Memory B cell (primary cell): Measurements from ENCODE around the gene PLCB4.

Experiments
- ATAC-seq: fragments of 150-1000 bp; cut with Tn5 transposase; 2 replicates; pipeline ENCODE4 v1.10.0; 2021; ENCODE audit warnings: low read depth, mild to moderate bottlenecking, moderate library complexity
- DNase-seq, 2 donors: peaks; one replicate each; pipeline ENCODE4 v3.0.0; 2022; ENCODE audit warnings: low spot score in 2 of 2
- H3K27ac Mint-ChIP-seq: one replicate; pipeline ENCODE4 v1.8.0; 2022; ENCODE audit warnings: mild to moderate bottlenecking, moderate library complexity, mixed read lengths
- H3K27me3 Mint-ChIP-seq: one replicate; pipeline ENCODE4 v1.8.0; 2022; ENCODE audit warnings: mixed read lengths
- H3K36me3 Mint-ChIP-seq: one replicate; pipeline ENCODE4 v1.8.0; 2022; ENCODE audit warnings: mild to moderate bottlenecking, mixed read lengths
- H3K4me1 Mint-ChIP-seq: one replicate; pipeline ENCODE4 v1.8.0; 2022; ENCODE audit warnings: mixed read lengths
- H3K4me3 Mint-ChIP-seq: one replicate; pipeline ENCODE4 v1.8.0; 2022; ENCODE audit warnings: mild to moderate bottlenecking, moderate library complexity, mixed read lengths
- H3K9me3 Mint-ChIP-seq: one replicate; pipeline ENCODE4 v1.8.0; 2022; ENCODE audit warnings: mixed read lengths

Gene PLCB4

GRCh38 chr20:9166153-9166780, 97.4 kb downstream of the PLCB4 start:
- Mint-ChIP-seq H3K4me3 (no peak overlapping the region), H3K36me3 (no peaks in the 10 kb centered on the region), H3K27me3 (no peaks in the 10 kb centered on the region), H3K9me3 (no peaks in the 10 kb centered on the region), H3K4me1 (no peaks in the 10 kb centered on the region), H3K27ac (no peak overlapping the region)
- DNase-seq = no peak
- no peak for ATAC-seq

GRCh38 chr20:9169409-9169808, 100.5 kb downstream of the PLCB4 start:
- DNase-seq (no peak), ATAC-seq (no peak)
- H3K27ac Mint-ChIP-seq = no peak overlapping the region
- H3K9me3 Mint-ChIP-seq = peaks cover 1% of the 10 kb centered on the region
- H3K36me3 Mint-ChIP-seq = no peaks in the 10 kb centered on the region
- H3K4me3 Mint-ChIP-seq = no peak overlapping the region
- no peaks in the 10 kb centered on the region for H3K4me1 Mint-ChIP-seq
- no peaks in the 10 kb centered on the region for H3K27me3 Mint-ChIP-seq

- DNase-seq (no peak), ATAC-seq (no peak)
- Mint-ChIP-seq H3K9me3 (peaks cover 3% of the 10 kb centered on the region), H3K27ac (no peak overlapping the region), H3K4me1 (no peaks in the 10 kb centered on the region), H3K27me3 (no peaks in the 10 kb centered on the region), H3K4me3 (no peak overlapping the region), H3K36me3 (no peaks in the 10 kb centered on the region)
Observed at GRCh38 chr20:9172851-9173250, 104.0 kb downstream of the PLCB4 start.

- H3K4me1 Mint-ChIP-seq = no peaks in the 10 kb centered on the region
- H3K27me3 Mint-ChIP-seq = no peaks in the 10 kb centered on the region
- H3K9me3 Mint-ChIP-seq = peaks cover 4% of the 10 kb centered on the region
- H3K4me3 Mint-ChIP-seq = no peak overlapping the region
- DNase-seq (no peak), ATAC-seq (no peak)
- no peaks in the 10 kb centered on the region for H3K36me3 Mint-ChIP-seq
- no peak overlapping the region for H3K27ac Mint-ChIP-seq
Observed at GRCh38 chr20:9177278-9177677, 108.4 kb downstream of the PLCB4 start.

DNA sequence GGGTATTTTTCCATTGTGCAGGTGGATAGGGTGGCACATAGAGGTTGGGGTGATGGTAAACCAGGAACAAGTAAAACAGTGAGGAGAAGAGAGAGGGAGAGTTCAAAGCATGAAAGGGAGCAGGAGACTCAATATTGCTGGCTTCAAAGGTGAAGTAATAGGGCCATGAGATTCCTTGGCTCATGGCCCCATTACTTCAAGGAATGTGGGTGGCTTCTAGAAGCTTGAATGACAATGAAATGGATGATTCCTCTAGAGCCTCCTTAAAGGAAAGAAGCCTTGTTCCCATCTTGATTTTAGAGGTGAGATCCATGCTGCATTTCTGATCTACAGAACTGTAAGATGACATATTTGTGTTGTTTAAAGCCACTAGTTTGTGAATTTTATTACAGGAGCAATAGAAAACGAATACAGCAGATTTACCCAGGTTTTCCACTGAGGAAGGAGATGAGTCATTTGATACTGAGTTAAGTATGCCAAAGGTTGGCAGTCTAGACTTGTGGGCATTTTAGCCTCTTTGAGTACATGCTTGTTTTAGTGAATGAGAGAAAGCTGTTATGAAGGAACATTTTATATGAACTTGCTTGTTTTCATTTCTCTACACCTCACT, 110.4 kb downstream of the PLCB4 start:
- DNase-seq (no peak), ATAC-seq (no peak)

GRCh38 chr20:9179867-9180266, 111.0 kb downstream of the PLCB4 start:
- H3K36me3 Mint-ChIP-seq = no peaks in the 10 kb centered on the region
- ATAC-seq (no peak), DNase-seq (no peak)
- no peak overlapping the region for H3K27ac Mint-ChIP-seq
- no peak overlapping the region for H3K4me3 Mint-ChIP-seq
- H3K9me3 Mint-ChIP-seq = peaks cover 3% of the 10 kb centered on the region
- H3K4me1 Mint-ChIP-seq = no peaks in the 10 kb centered on the region
- H3K27me3 Mint-ChIP-seq = no peaks in the 10 kb centered on the region

More for the DNA sequence above, 110.4 kb downstream of the PLCB4 start:
- H3K9me3 Mint-ChIP-seq = peaks cover 3% of the 10 kb centered on the region
- H3K4me3 Mint-ChIP-seq = no peak overlapping the region
- H3K27me3 Mint-ChIP-seq = no peaks in the 10 kb centered on the region
- H3K36me3 Mint-ChIP-seq = no peaks in the 10 kb centered on the region
- H3K4me1 Mint-ChIP-seq = no peaks in the 10 kb centered on the region
- no peak overlapping the region for H3K27ac Mint-ChIP-seq

- DNase-seq (no peak), ATAC-seq (no peak)
- Mint-ChIP-seq H3K36me3 (no peaks in the 10 kb centered on the region), H3K4me3 (no peak overlapping the region), H3K4me1 (no peaks in the 10 kb centered on the region), H3K9me3 (peaks cover 7% of the 10 kb centered on the region), H3K27ac (no peak overlapping the region), H3K27me3 (no peaks in the 10 kb centered on the region)
Observed at GRCh38 chr20:9180481-9181257, 111.8 kb downstream of the PLCB4 start.

GRCh38 chr20:9185511-9185910, 116.6 kb downstream of the PLCB4 start:
- no peaks in the 10 kb centered on the region for H3K27me3 Mint-ChIP-seq
- DNase-seq = no peak

DNA sequence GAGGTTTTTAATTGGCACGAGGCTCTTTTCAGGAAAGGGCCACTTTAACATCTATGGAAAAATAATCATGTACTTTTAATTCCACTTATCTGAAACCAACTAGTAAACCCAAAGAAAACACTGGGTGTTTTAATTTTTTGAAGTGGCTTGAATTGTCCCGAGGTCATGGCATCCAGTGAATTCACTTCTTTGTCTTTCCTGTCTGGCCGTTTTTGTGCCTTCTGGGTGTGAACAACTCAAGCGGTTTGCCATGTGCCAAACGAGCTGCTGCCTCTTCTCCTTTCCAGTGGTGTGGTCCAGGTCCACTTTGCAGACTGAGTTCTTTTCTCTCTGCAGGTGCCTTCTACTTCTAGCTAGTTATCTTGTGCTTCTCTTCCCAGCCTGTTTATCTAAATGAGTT, 117.5 kb downstream of the PLCB4 start:
- H3K4me1 Mint-ChIP-seq = no peaks in the 10 kb centered on the region
- ATAC-seq (no peak), DNase-seq (no peak)
- H3K36me3 Mint-ChIP-seq = no peaks in the 10 kb centered on the region
- no peak overlapping the region for H3K27ac Mint-ChIP-seq
- H3K9me3 Mint-ChIP-seq = peaks cover 6% of the 10 kb centered on the region
- no peaks in the 10 kb centered on the region for H3K27me3 Mint-ChIP-seq
- no peak overlapping the region for H3K4me3 Mint-ChIP-seq

More at GRCh38 chr20:9185511-9185910, 116.6 kb downstream of the PLCB4 start:
- H3K4me1 Mint-ChIP-seq = no peaks in the 10 kb centered on the region
- ATAC-seq = no peak
- no peaks in the 10 kb centered on the region for H3K36me3 Mint-ChIP-seq
- no peak overlapping the region for H3K27ac Mint-ChIP-seq
- H3K4me3 Mint-ChIP-seq = no peak overlapping the region
- peaks cover 6% of the 10 kb centered on the region for H3K9me3 Mint-ChIP-seq

- Mint-ChIP-seq H3K27ac (no peak overlapping the region), H3K4me1 (no peaks in the 10 kb centered on the region), H3K9me3 (peaks cover 3% of the 10 kb centered on the region), H3K36me3 (no peaks in the 10 kb centered on the region), H3K4me3 (no peak overlapping the region), H3K27me3 (no peaks in the 10 kb centered on the region)
- ATAC-seq (no peak), DNase-seq (no peak)
Observed at GRCh38 chr20:9195031-9195430, 126.1 kb downstream of the PLCB4 start.

DNA sequence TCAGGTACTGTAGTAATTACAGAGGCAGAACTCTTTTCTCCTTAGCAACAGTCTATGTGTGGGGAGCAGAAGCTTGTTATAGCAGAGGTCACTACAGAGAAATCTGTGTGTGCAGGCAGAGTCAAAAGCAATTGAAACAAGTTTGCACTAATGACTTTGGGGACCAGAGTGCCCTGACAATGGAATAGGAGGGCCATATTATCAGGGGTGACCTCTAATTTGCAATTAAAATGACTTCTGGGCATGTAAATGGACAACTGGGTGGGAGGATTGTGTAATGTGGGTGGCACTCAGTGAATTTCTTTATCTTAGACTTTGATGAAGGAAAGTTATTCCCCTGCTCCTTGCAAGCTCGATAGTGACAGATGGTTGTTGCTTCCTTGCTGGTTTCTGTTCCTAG, 127.2 kb downstream of the PLCB4 start:
- Mint-ChIP-seq H3K36me3 (no peaks in the 10 kb centered on the region), H3K4me1 (no peaks in the 10 kb centered on the region), H3K4me3 (no peak overlapping the region), H3K27me3 (no peaks in the 10 kb centered on the region), H3K27ac (no peak overlapping the region), H3K9me3 (peaks cover 3% of the 10 kb centered on the region)
- DNase-seq (no peak), ATAC-seq (no peak)

DNA sequence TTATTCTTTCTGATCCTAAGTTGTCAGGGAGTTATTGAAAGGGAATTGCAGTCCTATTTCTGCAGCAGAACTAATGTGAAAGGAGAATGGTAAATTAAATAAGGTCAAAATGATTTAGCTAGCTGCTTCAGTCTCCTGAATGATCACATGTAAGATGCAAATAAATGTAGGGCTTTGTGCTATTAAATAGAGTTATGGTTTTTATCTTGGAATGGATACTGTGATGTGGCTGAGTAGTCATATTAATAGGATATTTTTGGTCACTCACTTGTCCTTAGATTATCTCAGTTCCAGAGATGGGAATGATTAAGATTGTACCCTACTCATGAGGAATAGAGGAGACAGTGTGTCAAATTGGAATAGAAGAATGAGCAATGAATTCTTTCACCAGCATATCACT, 129.6 kb downstream of the PLCB4 start:
- no peak overlapping the region for H3K27ac Mint-ChIP-seq
- DNase-seq (no peak), ATAC-seq (no peak)
- H3K36me3 Mint-ChIP-seq = no peaks in the 10 kb centered on the region
- no peaks in the 10 kb centered on the region for H3K4me1 Mint-ChIP-seq
- H3K4me3 Mint-ChIP-seq = no peak overlapping the region
- peaks cover 3% of the 10 kb centered on the region for H3K9me3 Mint-ChIP-seq
- H3K27me3 Mint-ChIP-seq = no peaks in the 10 kb centered on the region

GRCh38 chr20:9200196-9200595, 131.3 kb downstream of the PLCB4 start:
- Mint-ChIP-seq H3K27ac (no peak overlapping the region), H3K4me3 (no peak overlapping the region), H3K4me1 (no peaks in the 10 kb centered on the region), H3K27me3 (no peaks in the 10 kb centered on the region), H3K36me3 (no peaks in the 10 kb centered on the region), H3K9me3 (peaks cover 3% of the 10 kb centered on the region)
- no peak for DNase-seq
- no peak for ATAC-seq

DNA sequence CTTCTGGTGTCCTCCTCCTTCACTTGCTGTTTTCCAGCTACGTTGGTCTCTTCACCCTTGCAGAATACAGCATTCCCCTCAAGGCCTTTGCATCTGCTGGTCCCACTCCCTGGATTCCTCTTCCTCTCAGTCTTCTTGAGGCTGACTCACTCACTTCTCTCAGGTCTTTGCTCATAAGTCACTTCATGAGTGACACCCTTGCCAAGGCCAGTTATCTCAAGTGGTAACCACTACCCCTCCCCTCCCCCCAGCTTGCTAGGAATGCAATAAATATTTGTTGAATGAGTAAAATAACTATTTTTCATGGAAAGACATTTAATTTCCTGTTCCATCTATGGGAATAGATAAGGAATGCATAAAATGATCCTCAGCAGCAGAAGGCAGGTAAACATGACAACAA, 131.7 kb downstream of the PLCB4 start:
- Mint-ChIP-seq H3K4me1 (no peaks in the 10 kb centered on the region), H3K4me3 (no peak overlapping the region), H3K36me3 (no peaks in the 10 kb centered on the region), H3K27ac (no peak overlapping the region), H3K27me3 (no peaks in the 10 kb centered on the region), H3K9me3 (peaks cover 3% of the 10 kb centered on the region)
- no peak for ATAC-seq
- no peak for DNase-seq
